ENCODE results near the gene NOL7.

DNA sequence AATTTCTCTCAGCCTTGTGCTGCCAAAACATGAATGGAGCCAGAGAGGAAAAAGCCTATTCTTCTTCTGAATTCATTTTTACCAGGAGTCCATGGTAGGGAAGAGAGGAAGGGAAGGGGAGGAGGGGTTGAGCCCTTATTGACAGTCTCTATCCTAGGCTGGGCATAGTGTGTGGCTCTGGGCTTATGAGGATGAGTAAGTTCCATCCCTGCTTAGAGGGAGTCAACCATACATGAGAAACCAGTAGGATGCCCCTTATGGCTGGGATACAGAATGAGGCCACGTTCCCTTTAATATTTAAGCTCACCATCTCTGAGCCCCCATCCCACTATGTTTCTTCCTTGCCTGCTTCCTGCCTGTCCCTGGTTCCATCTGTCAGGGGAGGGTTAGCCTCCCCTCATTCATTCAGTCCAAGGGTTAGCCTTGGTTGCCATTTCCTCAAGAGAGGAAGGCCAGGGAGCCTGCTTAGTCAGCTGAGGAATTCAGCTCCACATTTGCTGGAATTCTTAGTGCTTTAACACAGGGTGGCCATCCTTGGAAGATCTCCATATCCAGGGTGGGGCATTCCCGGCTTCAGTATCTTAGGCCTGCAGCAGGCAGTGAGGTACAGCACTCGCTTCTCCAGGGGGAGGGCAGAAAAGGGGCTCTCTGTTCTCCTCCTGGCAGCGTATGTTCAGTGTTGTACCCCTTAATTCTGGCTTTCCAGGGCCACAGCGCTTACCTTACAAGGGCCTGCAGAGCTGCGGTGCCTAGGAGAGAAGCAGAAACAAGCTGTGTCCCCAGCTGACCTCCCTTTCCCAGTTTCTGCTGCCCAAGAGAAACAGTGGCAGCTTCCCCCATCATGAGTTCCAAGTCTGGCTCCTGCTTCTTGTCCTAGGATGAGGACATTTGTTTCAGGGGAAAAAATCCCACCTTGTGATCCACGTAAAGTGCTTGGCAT, 28.3 kb upstream of the NOL7 start:
- TF ChIP-seq, protein P1, sequence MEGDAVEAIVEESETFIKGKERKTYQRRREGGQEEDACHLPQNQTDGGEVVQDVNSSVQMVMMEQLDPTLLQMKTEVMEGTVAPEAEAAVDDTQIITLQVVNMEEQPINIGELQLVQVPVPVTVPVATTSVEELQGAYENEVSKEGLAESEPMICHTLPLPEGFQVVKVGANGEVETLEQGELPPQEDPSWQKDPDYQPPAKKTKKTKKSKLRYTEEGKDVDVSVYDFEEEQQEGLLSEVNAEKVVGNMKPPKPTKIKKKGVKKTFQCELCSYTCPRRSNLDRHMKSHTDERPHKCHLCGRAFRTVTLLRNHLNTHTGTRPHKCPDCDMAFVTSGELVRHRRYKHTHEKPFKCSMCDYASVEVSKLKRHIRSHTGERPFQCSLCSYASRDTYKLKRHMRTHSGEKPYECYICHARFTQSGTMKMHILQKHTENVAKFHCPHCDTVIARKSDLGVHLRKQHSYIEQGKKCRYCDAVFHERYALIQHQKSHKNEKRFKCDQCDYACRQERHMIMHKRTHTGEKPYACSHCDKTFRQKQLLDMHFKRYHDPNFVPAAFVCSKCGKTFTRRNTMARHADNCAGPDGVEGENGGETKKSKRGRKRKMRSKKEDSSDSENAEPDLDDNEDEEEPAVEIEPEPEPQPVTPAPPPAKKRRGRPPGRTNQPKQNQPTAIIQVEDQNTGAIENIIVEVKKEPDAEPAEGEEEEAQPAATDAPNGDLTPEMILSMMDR (IDR thresholded peaks at IDR 0.05) = no peak
- TF ChIP-seq POLR2AphosphoS5 (IDR thresholded peaks at IDR 0.05) (no peak), EP300 (IDR thresholded peaks at IDR 0.05) (no peak), POLR2A (IDR thresholded peaks at IDR 0.05) (no peak)

Measured in stomach (tissue), 4 donors.